ENCODE measurements around the gene NRTN.
"Not testable (repeated sequence)": the region's sequence is repeated elsewhere in the genome, so short reads cannot be mapped to it uniquely, and the experiment has no call there.

The NRTN gene

GRCh38 chr19:5867201-5868136 is 62.6 kb downstream of the NRTN start:
- Histone ChIP-seq H3K27ac (ENCODE audit: low read depth, low read length) (no peak overlapping the region), H3K4me2 (ENCODE audit: low read length) (no peak overlapping the region), H3K56ac (ENCODE audit: low read length) (no peak overlapping the region), H2BK120ac (ENCODE audit: low read depth, low read length) (no peak overlapping the region), H3K79me1 (ENCODE audit: low read length) (no peaks in the 10 kb centered on the region), H3K23ac (ENCODE audit: low read length) (no peak overlapping the region), H2AK5ac (ENCODE audit: low read length) (no peak overlapping the region), H3K36me3 (ENCODE audit: control insufficient read depth, insufficient read depth, low read length) (no peaks in the 10 kb centered on the region), H2BK15ac (replicated peaks; ENCODE audit: low read depth) (no peak overlapping the region), H4K8ac (ENCODE audit: low read depth, low read length) (no peak overlapping the region), H3K79me2 (ENCODE audit: control insufficient read depth, insufficient read depth, low read length) (no peaks in the 10 kb centered on the region), H3K18ac (ENCODE audit: low read length) (no peak overlapping the region), H3K27me3 (ENCODE audit: insufficient read depth, low read length, poor library complexity) (no peaks in the 10 kb centered on the region), H2BK5ac (ENCODE audit: low read length) (no peak overlapping the region), H3K4me3 (ENCODE audit: low read length) (no peak overlapping the region), H3K4me1 (ENCODE audit: control insufficient read depth, low read depth, low read length) (no peaks in the 10 kb centered on the region), H3K4ac (ENCODE audit: low read depth, low read length) (no peak overlapping the region), H4K5ac (ENCODE audit: low read length) (no peak overlapping the region), H3K9ac (ENCODE audit: low read length) (no peak overlapping the region)
- no CpG with 5 or more reads among the region's 31 CpGs for WGBS (ENCODE audit: extremely low coverage, insufficient coverage, low lambda C conversion rate)
- DNase-seq, result no peak

- H2BK15ac ChIP-seq (replicated peaks; ENCODE audit: low read depth), result no peak overlapping the region
- H3K36me3 ChIP-seq (ENCODE audit: control insufficient read depth, insufficient read depth, low read length), result no peaks in the 10 kb centered on the region
- no peak overlapping the region for H4K8ac ChIP-seq (ENCODE audit: low read depth, low read length)
- no peaks in the 10 kb centered on the region for H3K27me3 ChIP-seq (ENCODE audit: insufficient read depth, low read length, poor library complexity)
- no peak overlapping the region for H3K27ac ChIP-seq (ENCODE audit: low read depth, low read length)
- no peaks in the 10 kb centered on the region for H3K4me1 ChIP-seq (ENCODE audit: control insufficient read depth, low read depth, low read length)
- DNase-seq, result no peak
- no peak overlapping the region for H3K56ac ChIP-seq (ENCODE audit: low read length)
- H3K79me1 ChIP-seq (ENCODE audit: low read length), result no peaks in the 10 kb centered on the region
- no peak overlapping the region for H2BK5ac ChIP-seq (ENCODE audit: low read length)
- H3K4me3 ChIP-seq (ENCODE audit: low read length), result no peak overlapping the region
- no peaks in the 10 kb centered on the region for H3K79me2 ChIP-seq (ENCODE audit: control insufficient read depth, insufficient read depth, low read length)
- H4K5ac ChIP-seq (ENCODE audit: low read length), result no peak overlapping the region
- no peak overlapping the region for H2AK5ac ChIP-seq (ENCODE audit: low read length)
- no peak overlapping the region for H3K4me2 ChIP-seq (ENCODE audit: low read length)
- no peak overlapping the region for H3K9ac ChIP-seq (ENCODE audit: low read length)
- H3K4ac ChIP-seq (ENCODE audit: low read depth, low read length), result no peak overlapping the region
- no peak overlapping the region for H2BK120ac ChIP-seq (ENCODE audit: low read depth, low read length)
- whole genome bisulfite sequencing (ENCODE audit: extremely low coverage, insufficient coverage, low lambda C conversion rate), result no CpG with 5 or more reads among the region's 12 CpGs
- no peak overlapping the region for H3K23ac ChIP-seq (ENCODE audit: low read length)
- no peak overlapping the region for H3K18ac ChIP-seq (ENCODE audit: low read length)
These were observed 66.1 kb downstream of the NRTN start for GRCh38 chr19:5870986-5871394.

GRCh38 chr19:5873617-5874199 is 68.8 kb downstream of the NRTN start:
- no CpG with 5 or more reads among the region's 12 CpGs for WGBS (ENCODE audit: extremely low coverage, insufficient coverage, low lambda C conversion rate)
- Histone ChIP-seq H3K4ac (ENCODE audit: low read depth, low read length) (no peak overlapping the region), H2BK5ac (ENCODE audit: low read length) (no peak overlapping the region), H2BK15ac (replicated peaks; ENCODE audit: low read depth) (no peak overlapping the region), H2AK5ac (ENCODE audit: low read length) (no peak overlapping the region), H2BK120ac (ENCODE audit: low read depth, low read length) (no peak overlapping the region), H3K36me3 (ENCODE audit: control insufficient read depth, insufficient read depth, low read length) (no peaks in the 10 kb centered on the region), H3K79me2 (ENCODE audit: control insufficient read depth, insufficient read depth, low read length) (no peaks in the 10 kb centered on the region), H3K27me3 (ENCODE audit: insufficient read depth, low read length, poor library complexity) (no peaks in the 10 kb centered on the region), H3K27ac (ENCODE audit: low read depth, low read length) (no peak overlapping the region), H3K4me1 (ENCODE audit: control insufficient read depth, low read depth, low read length) (no peaks in the 10 kb centered on the region), H3K23ac (ENCODE audit: low read length) (no peak overlapping the region), H3K56ac (ENCODE audit: low read length) (no peak overlapping the region), H4K5ac (ENCODE audit: low read length) (no peak overlapping the region), H3K79me1 (ENCODE audit: low read length) (no peaks in the 10 kb centered on the region), H3K4me2 (ENCODE audit: low read length) (no peak overlapping the region), H3K4me3 (ENCODE audit: low read length) (no peak overlapping the region), H3K9ac (ENCODE audit: low read length) (no peak overlapping the region), H4K8ac (ENCODE audit: low read depth, low read length) (no peak overlapping the region), H3K18ac (ENCODE audit: low read length) (no peak overlapping the region)
- no peak for DNase-seq

- not testable (repeated sequence) for H4K8ac ChIP-seq (ENCODE audit: low read depth, low read length); H3K27ac ChIP-seq (ENCODE audit: low read depth, low read length); H3K4ac ChIP-seq (ENCODE audit: low read depth, low read length); H4K5ac ChIP-seq (ENCODE audit: low read length); H3K4me1 ChIP-seq (ENCODE audit: control insufficient read depth, low read depth, low read length); H3K4me3 ChIP-seq (ENCODE audit: low read length); H3K79me2 ChIP-seq (ENCODE audit: control insufficient read depth, insufficient read depth, low read length); H2BK5ac ChIP-seq (ENCODE audit: low read length); H2AK5ac ChIP-seq (ENCODE audit: low read length); H3K56ac ChIP-seq (ENCODE audit: low read length); H3K4me2 ChIP-seq (ENCODE audit: low read length); H3K23ac ChIP-seq (ENCODE audit: low read length); H2BK120ac ChIP-seq (ENCODE audit: low read depth, low read length); H3K36me3 ChIP-seq (ENCODE audit: control insufficient read depth, insufficient read depth, low read length); H3K79me1 ChIP-seq (ENCODE audit: low read length); H3K27me3 ChIP-seq (ENCODE audit: insufficient read depth, low read length, poor library complexity); DNase-seq; H3K9ac ChIP-seq (ENCODE audit: low read length); H2BK15ac ChIP-seq (replicated peaks; ENCODE audit: low read depth); H3K18ac ChIP-seq (ENCODE audit: low read length)
- no CpG with 5 or more reads among the region's 7 CpGs for WGBS (ENCODE audit: extremely low coverage, insufficient coverage, low lambda C conversion rate)
These were observed 69.6 kb downstream of the NRTN start for GRCh38 chr19:5874496-5874895.

- Histone ChIP-seq H3K23ac (ENCODE audit: low read length) (no peak overlapping the region), H3K18ac (ENCODE audit: low read length) (no peak overlapping the region), H3K27me3 (ENCODE audit: insufficient read depth, low read length, poor library complexity) (no peaks in the 10 kb centered on the region), H3K56ac (ENCODE audit: low read length) (no peak overlapping the region), H4K8ac (ENCODE audit: low read depth, low read length) (no peak overlapping the region), H3K4me2 (ENCODE audit: low read length) (no peak overlapping the region), H2BK120ac (ENCODE audit: low read depth, low read length) (no peak overlapping the region), H3K4me1 (ENCODE audit: control insufficient read depth, low read depth, low read length) (no peaks in the 10 kb centered on the region), H2BK5ac (ENCODE audit: low read length) (no peak overlapping the region), H3K4ac (ENCODE audit: low read depth, low read length) (no peak overlapping the region), H3K4me3 (ENCODE audit: low read length) (no peak overlapping the region), H2AK5ac (ENCODE audit: low read length) (no peak overlapping the region), H3K27ac (ENCODE audit: low read depth, low read length) (no peak overlapping the region), H3K9ac (ENCODE audit: low read length) (no peak overlapping the region), H3K36me3 (ENCODE audit: control insufficient read depth, insufficient read depth, low read length) (no peaks in the 10 kb centered on the region), H2BK15ac (replicated peaks; ENCODE audit: low read depth) (no peak overlapping the region), H3K79me1 (ENCODE audit: low read length) (no peaks in the 10 kb centered on the region), H3K79me2 (ENCODE audit: control insufficient read depth, insufficient read depth, low read length) (no peaks in the 10 kb centered on the region), H4K5ac (ENCODE audit: low read length) (no peak overlapping the region)
- no CpG with 5 or more reads among the region's 8 CpGs for WGBS (ENCODE audit: extremely low coverage, insufficient coverage, low lambda C conversion rate)
- no peak for DNase-seq
These were observed 72.6 kb downstream of the NRTN start for GRCh38 chr19:5877427-5877826.
